HPDE6-E6E7 (cell line): Measurements from ENCODE around the gene CHST13.

Experiments
- DNase-seq: peaks from one replicate; pipeline ENCODE4 v3.0.0; 2011; ENCODE audit warnings: missing footprints; ENCODE audit errors: extremely low spot score

The CHST13 gene

DNA sequence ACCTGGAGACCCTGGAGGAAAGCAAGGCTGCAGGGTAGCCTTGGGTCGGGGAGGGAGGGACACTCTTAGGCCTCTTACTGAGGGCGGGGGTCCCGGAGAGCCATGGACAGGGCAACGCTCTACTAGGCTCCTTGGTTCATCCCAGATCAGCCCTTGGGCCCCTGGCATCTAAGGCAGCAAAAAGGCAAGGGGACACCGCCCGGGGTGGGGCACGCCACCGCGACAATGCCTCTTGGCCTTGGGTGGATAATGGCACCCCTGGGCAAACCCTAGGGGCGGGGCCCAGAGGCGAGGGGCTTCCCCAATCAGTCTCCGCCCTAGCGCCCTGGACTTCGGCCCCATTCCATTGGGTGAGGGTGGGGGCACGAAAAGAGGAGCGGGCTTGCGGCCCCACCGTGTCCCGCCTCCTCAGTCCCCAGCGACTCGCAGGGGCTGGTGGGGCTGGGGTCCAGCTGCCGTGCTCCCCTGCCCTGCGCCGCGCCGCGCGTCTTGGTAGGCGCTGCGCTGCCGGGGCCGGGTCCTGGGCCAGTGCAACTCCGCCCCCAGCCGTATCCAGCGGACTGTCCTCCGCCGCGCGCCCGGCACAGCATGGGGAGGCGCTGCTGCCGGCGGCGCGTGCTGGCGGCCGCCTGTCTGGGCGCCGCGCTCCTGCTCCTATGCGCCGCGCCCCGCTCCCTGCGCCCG is at the start of gene CHST13:
TSS of gene CHST13 (plus strand) at position 411 of the 684 bp plus-strand sequence. CDS start at position 589, 178 bp downstream.
- no peak for DNase-seq

- DNase-seq = no peak
Measured at GRCh38 chr3:126474498-126475412, 49.2 kb upstream of the CHST13 start.

GRCh38 chr3:126475413-126476114 is 48.4 kb upstream of the CHST13 start, which contains the start of gene ZXDC:
Gene ZXDC (minus strand): TSS chr3:126475891. CDS start chr3:126475865, 26 bp downstream.
- peak; percentile 98 for DNase-seq

GRCh38 chr3:126476166-126477060 is 47.5 kb upstream of the CHST13 start:
- peak; percentile 66 for DNase-seq

DNA sequence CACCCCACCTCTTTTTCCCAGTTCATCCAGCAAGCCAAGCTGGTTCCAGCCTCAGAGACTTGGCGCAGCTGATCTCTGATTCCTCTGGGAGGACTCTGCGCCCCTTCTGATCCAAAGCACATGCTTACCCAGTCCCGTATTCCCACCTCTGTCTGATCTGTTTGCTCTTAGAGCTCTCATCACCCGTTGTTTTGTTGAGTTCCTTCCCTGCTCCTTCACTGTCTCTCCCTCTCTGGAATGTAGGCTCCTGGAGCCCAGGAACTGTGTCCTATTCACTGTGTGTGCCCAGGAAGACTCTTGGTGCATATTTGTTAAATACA is 46.9 kb upstream of the CHST13 start:
- no peak for DNase-seq

GRCh38 chr3:126478581-126479310 is 45.2 kb upstream of the CHST13 start:
- no peak for DNase-seq

- DNase-seq = no peak
Measured at GRCh38 chr3:126479642-126480041, 44.3 kb upstream of the CHST13 start.

DNA sequence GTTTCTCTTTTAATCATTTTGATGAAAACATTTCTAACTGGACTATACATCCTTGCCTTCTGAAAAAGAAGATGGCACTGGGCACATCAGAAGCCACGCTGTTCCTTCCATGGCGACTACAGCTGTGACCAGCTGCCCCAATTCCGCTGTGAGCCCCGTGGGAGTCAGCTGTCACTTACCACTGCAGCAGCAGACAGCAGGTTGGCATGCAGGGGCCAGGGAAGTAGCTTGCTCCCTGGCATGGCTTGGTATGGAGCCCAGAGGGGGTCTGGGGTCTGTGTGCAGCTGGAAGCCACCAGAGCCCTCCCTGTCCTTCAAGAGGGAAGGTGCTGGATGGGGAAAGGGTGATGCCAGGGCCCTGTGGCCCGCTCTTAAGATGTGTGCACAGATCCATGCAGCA is 43.7 kb upstream of the CHST13 start:
- no peak for DNase-seq

GRCh38 chr3:126480861-126481260 is 43.1 kb upstream of the CHST13 start:
- DNase-seq = no peak

- no peak for DNase-seq
Measured at GRCh38 chr3:126481808-126482502, 42.0 kb upstream of the CHST13 start.

DNA sequence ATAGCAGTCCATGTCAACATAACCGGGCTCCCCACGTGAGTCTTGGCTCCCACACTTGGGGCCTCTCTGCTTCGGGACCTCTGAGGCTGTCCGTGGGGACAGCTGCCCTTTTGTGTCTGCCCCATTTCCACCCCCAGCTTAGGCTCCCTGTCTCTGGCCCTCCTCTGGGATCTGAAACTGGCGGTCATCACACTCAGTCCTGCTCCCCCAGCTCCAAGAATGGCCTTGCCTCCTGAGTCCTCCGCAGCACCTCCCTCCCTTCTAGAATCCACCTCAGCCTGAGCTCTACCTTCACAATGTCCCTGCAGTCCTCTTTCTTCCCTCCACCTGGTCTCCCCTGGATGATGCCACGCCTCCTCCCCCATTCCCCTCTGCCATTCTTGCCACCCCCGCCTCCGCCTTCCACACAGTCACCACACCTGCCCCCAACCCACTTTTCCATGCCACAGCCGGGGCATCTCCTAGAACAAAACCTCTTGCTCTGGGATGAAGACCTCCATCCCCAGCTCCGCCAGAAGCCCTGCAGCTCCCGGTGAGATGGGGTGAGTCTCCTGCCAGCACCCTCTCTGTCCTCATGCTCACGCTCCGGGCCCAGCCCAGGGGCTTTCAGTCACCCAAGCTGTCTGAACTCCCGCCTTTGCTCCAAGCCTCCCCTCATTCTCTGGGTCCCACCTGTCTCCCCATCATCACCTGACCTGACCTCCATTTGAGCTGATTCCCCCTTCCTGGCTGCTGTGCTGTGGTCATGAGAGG is 41.3 kb upstream of the CHST13 start:
- no peak for DNase-seq

DNA sequence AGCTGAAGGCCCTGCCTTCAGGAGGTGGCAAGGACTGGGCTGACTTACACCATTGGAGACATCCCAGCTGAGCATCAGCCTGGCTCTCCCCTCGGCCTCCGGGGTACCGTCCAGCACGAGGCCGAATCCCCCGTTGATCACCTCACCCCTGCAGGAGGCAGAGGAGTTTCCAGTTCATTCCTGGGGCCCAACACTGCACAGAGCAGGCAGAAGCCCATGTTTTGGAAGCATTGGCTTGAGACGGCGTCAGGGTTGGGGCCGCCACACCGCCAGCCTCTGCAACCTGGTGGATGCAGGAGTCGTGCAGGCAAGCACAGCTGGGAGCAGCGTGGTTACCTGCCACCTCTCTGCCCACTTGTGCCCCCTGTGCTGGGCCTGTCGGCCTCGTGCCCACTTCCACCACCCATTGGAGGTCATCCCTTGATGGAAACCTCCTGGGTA is 40.6 kb upstream of the CHST13 start:
- no peak for DNase-seq

- DNase-seq = no peak
Measured at GRCh38 chr3:126484148-126484547, 39.8 kb upstream of the CHST13 start.

DNA sequence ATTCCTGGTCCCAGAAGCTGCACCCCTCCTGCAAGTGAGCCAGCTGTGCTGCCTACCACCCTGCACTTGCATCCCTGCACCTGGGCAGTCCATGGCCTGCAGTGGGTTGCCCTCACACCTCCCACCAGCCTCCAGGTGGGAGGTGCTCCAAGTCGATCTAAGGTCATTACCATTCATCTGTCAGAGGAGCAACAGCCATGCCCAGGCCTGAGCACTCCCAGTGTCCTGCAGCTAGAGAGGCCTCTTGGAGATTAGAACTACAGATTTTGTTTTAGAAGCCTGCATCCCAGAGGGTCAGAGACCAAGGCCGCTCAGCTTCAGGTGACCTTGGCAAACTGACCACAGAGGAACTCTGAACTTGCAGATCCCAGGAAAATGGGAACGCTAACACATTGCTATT is 39.3 kb upstream of the CHST13 start:
- DNase-seq = no peak

DNA sequence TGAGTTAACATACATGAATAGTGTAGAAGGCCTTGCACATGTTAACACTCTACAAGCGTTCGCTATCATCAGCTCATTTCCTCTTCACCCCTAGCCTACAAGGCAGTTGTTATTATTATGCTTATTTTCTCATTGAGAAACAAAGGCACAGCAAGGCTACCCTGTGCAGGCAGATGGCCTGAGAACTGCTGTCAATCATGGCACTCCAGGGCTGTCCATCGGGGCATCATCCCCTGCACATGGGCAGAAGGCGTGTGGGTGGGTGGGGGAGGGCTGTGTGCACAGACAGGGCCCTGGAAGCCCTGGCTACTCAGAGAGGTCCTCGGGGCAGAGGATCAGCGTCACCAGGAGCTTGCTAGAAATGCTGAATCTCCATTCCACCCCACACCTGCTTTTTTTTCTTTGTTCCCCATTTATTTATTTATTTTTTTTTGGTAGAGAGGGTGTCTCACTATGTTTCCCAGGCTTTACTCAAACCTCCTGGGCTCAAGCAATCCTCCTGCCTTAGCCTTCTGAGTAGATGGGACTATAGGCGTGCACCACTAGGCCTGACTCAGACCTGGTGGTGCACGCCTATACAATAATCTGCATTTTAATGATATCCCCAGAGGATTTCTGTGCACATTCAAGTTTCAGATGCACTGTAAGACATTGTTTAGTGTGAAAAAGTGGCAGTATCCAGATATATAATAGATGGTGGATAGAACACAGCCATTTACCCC is 38.6 kb upstream of the CHST13 start:
- no peak for DNase-seq

- no peak for DNase-seq
Measured at GRCh38 chr3:126485956-126486355, 38.0 kb upstream of the CHST13 start.

DNA sequence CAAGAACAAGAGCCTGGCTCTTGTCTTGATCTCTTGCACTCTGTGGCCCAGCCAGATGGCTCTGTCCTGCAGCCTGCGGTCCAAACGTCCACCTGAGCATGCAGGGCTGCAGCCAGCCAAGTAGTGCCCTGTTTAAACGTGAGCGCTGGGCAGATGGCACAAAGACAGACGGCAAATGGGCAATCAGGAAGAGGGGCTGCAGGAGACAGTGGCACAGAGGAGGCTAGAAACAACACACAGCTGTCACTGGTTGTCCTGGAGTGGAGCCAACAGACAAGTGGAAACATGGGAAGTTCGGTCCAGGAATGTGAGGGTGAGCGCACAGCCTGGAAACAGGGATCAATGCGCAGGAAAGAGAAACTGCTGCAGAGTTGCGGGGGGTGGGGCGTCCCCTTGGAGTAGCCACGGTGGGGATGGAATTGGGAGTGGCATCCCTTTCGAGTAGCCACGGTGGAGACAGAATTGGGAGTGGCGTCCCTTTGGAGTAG is 37.6 kb upstream of the CHST13 start:
- no peak for DNase-seq

GRCh38 chr3:126487151-126487771 is 36.7 kb upstream of the CHST13 start:
- peak; percentile 65 for DNase-seq
